HT-29 (cell line): ENCODE data around the gene CALM3. TPM values are rescaled to one million over a fixed set of nuclear protein-coding genes. Genes with fewer than 3 reads are reported as not detected.
"Not testable (repeated sequence)": the region's sequence is repeated elsewhere in the genome, so short reads cannot be mapped to it uniquely, and the experiment has no call there.

Source experiments
- DNase-seq: peaks from one replicate; pipeline ENCODE4 v3.0.0-alpha.2; 2015; ENCODE audit warnings: low spot score
- total RNA-seq: library from RNA; depleted of rRNA; stranded (reverse); fragments of >200 nt; shearing (Covaris generic); gene quantifications from 2 replicates; pipeline ENCODE4 v1.2.3, GENCODE V29; 2014; rRNA removed

CALM3 gene
- 263 and 264 TPM in 2 replicates for total RNA-seq

- DNase-seq = peak; percentile 35
Observed at GRCh38 chr19:46601318-46602224, at the start of gene CALM3. Gene CALM3 (plus strand): TSS chr19:46601330. CDS start chr19:46601435, 105 bp downstream.

GRCh38 chr19:46552891-46553290 is 48.2 kb upstream of the CALM3 start:
- DNase-seq = no peak

- no peak for DNase-seq
Observed at GRCh38 chr19:46554161-46554560, 47.0 kb upstream of the CALM3 start.

GRCh38 chr19:46555628-46556280 is 45.4 kb upstream of the CALM3 start:
- no peak for DNase-seq

GRCh38 chr19:46556471-46556870 is 44.7 kb upstream of the CALM3 start:
- not testable (repeated sequence) for DNase-seq

DNA sequence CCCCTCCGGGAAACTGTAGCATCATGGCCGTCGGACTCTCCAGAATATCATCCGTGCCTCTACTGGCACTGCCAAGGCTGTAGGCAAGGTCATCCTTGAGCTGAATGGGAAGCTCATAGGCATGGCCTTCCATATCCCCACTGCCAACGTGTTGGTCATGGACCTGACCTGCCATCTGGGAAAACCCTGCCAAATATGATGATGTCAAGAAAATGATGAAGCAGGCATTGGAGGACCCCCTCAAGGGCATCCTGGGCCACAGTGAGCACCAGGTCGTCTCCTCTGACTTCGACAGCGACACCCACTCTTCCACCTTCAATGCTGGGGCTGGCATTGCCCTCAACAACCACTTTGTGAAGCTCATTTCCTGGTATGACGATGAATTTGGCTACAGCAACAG is 41.9 kb upstream of the CALM3 start:
- DNase-seq = no peak

- DNase-seq = not testable (repeated sequence)
Observed at GRCh38 chr19:46559675-46560074, 41.5 kb upstream of the CALM3 start.

DNA sequence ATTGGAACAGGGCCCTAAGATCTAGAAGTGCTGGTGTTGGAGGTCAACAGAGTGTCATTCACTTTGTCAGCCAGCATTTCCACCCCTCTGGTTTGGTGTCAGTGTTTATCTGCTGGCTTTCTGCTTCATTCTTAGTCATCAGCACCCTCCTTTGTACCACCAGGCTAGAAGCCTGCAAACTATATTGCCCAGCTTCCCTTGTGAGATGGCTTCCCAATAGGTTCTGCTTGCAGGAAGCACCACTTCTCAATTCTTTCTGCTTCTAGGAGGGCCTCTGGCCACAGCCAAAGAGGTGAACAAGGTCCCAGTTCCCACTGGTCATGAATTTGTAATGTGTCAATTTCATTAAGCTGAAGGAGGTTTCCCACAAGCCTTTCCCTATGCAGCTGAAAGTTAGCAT is 36.4 kb upstream of the CALM3 start:
- no peak for DNase-seq

GRCh38 chr19:46571495-46571894 is 29.6 kb upstream of the CALM3 start:
- DNase-seq = peak; percentile 82

GRCh38 chr19:46573679-46574498 is 27.2 kb upstream of the CALM3 start:
- no peak for DNase-seq

DNA sequence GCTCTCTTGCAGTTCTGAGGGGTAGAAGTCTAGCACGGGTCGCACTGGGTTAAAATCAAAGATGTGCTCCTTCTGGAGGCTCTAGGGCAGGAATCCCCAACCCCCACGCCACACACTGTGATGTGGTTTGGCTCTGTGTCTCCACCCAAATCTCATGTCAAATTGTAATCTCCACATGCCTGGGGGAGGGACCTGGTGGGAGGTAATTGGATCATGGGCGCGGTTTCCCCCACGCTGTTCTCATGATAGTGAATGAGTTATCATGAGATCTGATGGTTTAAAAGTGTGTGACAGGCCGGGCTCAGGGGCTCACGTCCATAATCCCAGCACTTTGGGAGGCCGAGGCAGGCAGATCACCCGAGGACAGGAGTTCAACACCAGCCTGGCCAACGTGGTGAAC is 26.6 kb upstream of the CALM3 start:
- DNase-seq = no peak

DNA sequence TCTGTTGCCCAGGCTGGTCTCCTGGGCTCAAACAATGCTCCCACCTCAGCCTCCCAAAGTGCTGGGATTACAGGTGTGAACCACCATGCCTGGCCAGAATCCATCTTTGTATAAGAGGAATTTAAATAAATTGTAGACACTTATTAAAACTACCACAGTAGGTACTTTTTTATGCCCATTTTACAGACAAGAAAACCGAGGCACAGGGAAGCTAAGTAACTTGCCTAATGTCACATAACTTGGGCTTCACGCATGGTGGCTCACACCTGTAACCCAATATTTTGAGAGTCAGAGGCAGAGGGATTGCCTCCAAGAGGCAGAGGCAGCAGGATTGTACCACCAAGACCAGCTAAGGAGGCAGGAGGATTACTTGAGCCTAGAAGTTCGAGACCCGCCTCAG is 22.7 kb upstream of the CALM3 start:
- DNase-seq = no peak

GRCh38 chr19:46579361-46579879 is 21.7 kb upstream of the CALM3 start:
- DNase-seq = no peak

- no peak for DNase-seq
Observed at GRCh38 chr19:46580247-46580646, 20.9 kb upstream of the CALM3 start.

DNA sequence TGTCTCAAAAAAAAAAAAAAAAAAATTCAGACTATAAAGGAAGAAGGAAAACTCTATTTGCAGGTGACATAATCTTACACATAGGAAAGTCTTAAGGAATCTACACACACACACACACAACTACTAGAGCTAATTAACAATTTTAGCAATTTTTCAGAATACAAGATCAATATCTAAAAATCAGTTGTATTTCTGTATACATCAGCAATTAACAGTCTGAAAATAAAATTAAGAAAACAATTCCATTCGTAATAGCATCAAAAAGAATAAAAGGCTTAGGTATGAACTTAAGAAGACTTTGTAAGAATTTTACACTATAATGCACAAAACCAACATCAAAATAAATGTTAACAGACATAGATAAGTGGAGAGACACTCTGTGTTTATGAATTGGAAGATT is 15.6 kb upstream of the CALM3 start:
- DNase-seq = no peak

DNA sequence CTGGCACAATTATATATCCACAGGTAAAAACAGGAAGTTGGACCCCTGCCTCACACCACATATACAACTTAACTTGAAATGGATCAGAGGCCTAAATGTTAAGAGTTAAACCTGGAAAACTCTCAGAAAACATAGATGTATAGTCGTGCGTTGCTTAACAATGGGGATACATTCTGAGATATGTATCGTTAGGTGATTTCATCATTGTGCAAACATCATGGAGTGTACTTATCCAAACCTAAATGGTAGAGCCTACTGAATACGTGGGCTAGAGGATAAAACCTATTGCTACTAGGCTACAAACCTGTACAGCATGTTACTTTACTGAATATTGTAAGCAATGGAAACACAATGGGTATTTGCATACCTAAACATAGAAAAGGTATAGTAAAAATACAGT is 14.8 kb upstream of the CALM3 start:
- no peak for DNase-seq

- DNase-seq = no peak
Observed at GRCh38 chr19:46587861-46588260, 13.3 kb upstream of the CALM3 start.

DNA sequence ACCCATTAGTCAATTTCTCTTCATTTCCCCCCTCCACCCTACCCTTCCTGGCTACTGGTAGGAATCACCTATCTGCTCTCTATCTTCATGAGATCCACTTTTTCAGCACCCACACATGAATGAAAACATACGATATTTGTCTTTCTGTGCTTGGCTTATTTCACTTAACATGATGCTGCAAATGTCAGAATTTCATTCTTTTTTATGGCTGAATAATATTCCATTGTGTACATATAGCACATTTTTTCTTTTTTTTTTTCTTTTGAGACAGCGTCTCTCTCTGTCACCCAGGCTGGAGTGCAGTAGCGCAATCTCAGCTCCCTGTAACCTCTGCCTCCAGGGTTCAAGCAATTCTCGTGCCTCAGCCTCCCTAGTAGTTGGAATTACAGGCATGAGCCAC is 9.9 kb upstream of the CALM3 start:
- DNase-seq = no peak

GRCh38 chr19:46591870-46592269 is 9.3 kb upstream of the CALM3 start:
- no peak for DNase-seq

GRCh38 chr19:46596008-46596407 is 5.1 kb upstream of the CALM3 start:
- DNase-seq = no peak

- DNase-seq = no peak
Observed at GRCh38 chr19:46598372-46598917, 2.7 kb upstream of the CALM3 start.
